NCI-H510A (cell line): ENCODE measurements around the gene ACSL1.
A peak's percentile ranks its signal among the peaks of the same experiment; 100 is the strongest.
"Not testable (repeated sequence)": the region's sequence is repeated elsewhere in the genome, so short reads cannot be mapped to it uniquely, and the experiment has no call there.

Source experiments
- DNase-seq: peaks from one replicate; lab custom pipeline; 2025; lab: John Stamatoyannopoulos, UW

ACSL1 gene

DNA sequence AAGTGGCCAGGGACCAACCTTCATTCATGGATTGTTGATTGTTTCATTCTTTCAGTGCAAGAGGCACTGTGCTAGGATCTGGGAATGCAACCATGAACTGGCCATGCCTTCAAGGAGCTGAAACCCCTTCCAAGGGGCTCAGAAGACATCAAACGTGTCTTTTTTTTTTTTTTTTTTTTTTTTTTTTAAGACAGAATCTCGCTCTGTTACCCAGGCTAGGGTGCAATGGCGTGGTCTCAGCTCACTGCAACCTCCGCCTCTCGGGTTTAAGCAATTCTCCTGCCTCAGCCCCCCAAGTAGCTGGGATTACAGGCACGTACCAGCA is 13.3 kb upstream of the ACSL1 start:
- DNase-seq, result not testable (repeated sequence)

DNA sequence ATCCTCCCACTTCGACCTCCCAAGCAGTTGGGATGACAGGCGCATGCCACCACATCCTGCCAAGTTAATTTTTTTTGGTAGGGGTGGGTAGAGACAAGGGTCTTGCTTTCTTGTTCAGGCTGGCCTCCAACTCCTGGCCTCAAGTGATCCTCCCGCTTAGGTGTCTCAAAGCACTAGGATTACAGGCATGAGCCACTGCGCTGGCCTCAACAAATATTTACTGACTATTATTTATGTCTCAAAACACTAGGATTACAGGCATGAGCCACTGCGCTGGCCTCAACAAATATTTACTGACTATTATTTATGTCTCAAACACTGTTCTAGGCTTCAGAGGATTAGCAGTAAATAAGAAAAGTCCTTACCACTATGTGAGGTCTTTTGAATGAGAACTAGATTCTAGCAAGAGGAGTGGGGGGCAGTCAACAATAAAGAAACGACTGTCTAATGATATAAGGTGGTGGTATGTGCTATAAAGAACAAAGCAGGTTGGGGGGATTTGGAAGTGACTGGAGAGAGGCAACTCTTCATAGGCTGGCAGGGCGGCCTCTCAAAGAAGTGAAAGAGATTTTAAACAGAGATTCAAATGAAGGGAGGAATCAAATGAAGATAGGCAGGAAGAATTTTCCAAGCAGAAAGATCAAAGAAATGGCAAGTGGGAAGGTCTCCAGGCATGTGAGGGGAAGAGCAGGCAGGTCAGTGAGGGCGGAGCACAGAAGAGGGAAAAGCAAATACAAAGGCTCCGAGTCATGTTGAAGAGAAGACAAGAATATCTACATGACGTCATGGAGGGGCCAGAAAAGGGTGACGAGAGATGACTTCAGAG is 12.7 kb upstream of the ACSL1 start:
- DNase-seq, result peak; percentile 53

DNA sequence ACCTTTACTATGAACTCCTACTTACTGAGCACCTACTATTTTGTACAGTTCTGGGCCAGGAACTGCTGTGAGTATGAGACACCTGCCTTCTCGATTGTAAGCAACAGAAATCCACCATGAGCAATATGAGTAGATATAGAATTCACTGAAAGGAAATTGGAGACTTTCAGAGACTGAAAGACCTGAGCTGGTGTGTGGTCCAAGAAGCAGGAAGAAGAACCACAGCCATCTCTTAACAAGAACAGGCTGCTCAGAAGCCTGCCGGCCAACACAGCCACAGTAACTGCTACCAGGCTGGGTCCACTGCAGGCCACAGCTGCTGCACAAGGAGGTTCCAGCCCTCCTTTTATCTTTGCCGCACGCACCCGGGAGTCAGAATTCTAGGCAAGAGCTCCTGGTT is 10.8 kb upstream of the ACSL1 start:
- no peak for DNase-seq

DNA sequence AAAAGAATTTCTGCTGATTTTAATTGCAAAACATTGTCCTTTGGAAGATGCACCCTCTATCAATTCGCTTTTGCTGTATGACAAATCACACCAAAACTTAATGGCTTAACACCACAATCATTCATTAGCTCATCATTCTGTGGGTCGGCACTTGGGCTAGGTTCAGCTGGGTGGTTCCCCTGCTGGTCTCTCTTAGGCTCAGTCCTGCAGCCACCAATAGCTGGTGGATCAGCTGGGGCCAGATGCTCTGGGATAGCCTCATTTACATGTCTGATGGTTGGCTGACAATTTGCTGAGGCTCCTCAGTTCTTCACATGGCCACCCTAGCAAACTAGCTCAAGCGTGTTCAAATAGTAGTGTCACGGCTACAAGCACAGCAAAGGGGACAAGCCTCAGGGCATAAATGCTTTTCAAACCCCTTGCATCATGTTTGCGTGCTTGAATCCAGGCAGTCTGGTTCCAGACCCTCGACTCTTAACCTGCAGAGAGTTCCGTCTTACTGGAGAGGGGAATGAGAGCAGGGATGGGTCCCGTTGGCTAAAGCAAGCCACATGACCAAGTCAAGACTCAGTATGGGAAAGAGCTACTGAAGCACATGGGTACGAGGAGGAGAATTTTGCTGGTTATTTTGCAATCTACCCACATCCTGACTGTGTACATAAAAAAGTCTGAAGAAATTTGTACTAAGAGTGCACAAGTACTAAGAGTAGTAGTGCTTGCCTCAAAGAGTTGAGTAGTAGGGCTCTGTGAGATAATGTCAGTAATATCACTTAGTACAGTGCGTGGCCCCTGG is 7.5 kb upstream of the ACSL1 start:
- DNase-seq, result no peak

DNA sequence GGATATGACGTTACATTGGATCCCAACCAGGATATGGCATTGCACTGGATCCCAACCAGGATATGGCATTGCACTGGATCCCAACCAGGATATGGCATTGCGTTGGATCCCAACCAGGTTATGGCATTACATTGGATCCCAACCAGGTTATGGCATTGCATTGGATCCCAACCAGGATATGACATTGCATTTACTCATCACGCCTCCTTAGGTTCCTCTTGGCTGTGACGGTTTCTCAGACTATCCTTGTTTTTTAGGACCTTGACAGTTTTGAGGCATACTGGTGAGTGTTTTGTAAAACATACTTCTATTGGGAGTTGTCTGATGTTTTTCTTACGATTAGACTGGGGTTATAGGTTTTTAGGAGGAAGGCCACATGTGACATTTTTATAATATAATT is 5.4 kb upstream of the ACSL1 start:
- DNase-seq, result no peak

DNA sequence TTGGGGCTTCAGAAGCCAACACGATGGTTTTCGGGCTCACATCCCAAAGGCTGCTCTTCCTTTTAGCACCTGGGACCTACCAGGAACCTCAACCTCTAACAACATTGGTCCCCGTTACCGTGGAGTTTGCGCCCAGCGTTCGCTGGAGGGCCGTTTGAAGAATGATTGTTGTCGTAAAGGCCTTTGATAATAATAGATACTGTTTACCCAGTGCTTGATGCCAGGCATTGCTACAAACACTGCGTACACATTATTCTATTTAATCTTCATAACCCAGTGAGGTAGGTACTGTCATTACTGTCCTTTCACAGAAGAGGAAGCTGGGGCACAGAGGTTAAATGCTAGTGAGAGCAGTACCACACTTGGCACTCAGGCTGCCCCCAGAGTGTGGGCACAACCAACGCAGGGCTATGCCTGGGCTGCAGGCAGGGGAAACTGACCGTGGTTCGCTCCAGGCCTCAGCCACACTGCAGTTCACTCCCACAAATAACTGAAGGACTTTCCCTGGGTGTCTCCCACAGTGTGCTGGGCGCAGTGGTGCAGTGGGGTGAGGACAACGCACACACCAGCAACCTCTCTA is 1.0 kb upstream of the ACSL1 start:
- no peak for DNase-seq

DNA sequence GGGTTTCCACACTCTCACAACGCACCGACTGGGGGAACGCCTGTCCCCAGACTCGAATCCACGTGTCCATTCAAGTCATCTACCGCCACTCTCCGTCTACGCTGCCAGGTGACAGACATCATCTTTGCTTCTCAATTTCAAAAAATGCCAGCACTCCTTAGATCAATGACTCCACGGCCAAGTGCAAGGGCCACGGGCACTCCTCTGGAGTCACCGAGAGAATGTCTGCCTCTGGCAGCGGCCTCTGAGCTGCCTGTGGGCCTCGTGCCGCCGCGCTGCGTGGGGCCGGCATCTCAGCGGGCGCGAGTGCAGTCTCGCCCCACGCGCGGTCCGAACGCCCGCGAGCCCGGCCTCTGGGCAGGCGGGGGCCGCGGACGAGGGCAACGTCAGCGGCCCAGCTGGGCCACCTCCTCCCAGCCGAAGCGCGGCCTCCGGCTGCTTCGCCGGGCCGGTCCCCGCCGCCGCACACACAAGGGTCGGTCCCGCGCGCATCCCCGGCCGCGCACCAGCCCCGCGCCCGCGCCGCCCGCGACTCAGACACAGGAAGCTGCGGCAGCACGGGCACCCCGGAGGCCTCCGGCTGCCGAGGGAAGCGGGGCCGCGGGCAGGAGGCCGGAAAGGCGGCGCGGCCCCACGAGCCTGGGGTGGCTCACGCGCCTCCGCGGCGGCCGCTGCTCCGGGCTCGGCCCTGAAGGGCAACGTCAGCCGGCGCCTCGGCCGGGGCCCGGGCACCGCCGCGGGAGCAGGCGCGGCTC is 450 bp downstream of the ACSL1 start:
- peak; percentile 22 for DNase-seq

DNA sequence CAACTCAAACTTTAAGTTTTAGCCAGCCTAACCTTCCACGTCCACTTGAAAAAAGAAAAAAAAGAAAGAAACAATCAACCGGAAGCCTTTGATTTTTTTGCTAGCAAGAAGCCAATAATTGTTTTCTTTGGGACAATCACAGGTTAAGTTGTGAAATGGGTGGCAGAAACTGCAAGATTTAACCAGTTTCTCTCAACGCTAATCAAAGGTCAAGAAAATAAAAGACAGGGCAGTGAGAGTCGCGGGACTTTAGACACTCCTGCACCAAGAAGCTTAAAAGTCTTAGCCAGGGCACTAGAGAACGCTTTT is 1.0 kb downstream of the ACSL1 start:
- no peak for DNase-seq

DNA sequence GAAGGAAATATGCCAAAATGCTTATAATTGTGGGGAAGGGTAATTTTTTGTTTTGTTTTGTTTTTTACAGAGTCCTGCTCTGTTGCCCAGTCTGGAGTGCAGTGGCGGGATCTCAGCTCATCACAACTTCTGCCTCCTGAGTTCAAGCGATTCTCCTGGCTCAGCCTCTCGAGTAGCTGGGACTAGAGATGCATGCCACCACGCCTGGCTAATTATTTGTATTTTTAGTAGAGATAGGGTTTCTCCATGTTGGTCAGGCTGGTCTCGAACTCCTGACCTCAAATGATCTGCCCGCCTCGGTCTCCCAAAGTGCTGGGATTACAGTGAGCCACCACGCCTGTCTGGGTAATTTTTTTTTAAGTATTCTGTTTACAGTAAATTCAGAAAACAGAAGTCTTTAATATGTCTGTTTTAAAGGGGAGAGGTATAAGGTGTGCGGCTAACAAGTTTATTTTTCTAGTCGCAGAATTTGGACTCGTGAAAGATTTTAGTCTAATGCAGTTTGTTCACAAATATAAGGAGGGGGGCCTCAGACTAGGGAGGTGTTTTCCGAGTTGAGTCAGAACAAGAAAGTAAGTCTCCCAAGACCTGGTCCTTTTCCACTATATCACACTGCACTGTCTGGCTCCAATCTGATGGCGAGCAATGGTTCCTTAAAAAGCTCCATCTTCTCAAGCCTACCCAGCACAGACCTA is 1.5 kb downstream of the ACSL1 start:
- DNase-seq, result no peak

DNA sequence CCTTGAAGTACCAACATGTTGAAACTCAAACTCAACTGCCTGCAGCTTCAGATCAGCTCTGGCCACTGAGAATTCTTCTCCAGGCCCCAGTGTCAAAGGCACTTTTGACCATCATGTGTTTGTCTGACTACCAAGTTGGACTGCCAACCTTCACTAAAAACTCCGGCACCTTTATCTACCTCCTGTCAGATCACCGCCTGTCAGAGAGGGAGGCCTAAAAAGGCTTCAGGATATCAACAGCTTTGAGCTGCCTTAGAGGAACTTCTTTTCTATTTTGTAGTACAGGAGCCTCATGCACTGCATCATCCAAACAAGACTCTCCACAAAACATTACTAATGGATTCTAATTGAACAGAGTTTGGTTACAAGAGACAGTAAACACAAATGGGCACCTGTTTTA is 2.8 kb downstream of the ACSL1 start:
- DNase-seq, result no peak

DNA sequence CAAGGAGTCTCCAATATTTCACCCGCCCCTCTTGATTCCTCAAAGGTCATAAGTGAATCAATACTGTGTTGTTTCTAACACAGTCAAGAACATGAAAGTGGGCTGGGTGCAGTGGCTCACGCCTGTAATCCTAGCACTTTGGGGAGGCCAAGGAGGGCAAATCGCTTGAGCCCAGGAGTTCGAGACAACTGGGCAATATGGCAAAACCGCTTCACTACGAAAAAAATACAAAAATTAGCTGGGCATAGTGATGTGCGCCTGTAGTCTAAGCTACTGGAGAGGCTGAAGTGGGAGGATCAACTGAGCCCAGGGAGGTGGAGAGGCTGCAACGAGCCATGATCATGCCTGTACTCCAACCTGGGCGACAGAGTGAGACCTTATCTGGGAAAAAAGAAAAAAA is 3.4 kb downstream of the ACSL1 start:
- DNase-seq, result no peak

DNA sequence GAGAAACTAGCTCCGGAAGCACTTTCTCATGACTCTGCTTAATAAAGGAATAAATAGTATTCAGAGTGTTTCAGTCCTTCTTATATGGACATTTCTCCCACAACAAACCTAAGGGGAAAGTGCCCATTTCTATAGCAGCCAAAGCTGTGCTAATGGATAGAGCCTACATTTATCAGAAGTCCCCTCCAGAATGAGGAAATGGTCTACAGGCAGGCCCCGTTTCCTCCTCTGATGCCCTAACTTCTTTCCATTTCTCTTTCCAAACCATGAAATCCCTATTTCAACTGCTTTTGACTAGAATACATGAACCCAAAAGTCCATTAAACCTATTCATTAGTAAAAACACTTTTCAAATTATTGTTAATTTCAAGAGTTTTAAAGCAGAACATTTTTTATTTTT is 4.5 kb downstream of the ACSL1 start:
- no peak for DNase-seq

DNA sequence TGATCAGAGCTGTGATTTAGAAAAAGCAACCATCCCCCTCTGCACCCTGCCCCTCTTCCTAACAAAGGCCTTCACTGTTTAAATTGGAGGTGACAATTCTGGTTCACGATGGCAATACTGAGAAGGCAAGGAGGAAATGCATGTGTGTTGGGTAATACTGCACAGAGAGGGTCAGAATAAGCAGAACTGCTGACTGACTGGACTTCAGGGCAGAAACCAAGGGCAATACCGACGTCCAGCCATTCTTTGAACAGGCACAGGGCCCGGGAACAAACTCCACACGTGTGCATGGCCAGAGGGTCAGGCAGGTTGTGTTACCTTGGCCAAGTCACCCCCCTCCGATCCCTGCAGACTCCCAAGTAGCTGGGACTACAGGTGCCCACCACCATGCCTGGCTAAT is 6.0 kb downstream of the ACSL1 start:
- DNase-seq, result no peak

DNA sequence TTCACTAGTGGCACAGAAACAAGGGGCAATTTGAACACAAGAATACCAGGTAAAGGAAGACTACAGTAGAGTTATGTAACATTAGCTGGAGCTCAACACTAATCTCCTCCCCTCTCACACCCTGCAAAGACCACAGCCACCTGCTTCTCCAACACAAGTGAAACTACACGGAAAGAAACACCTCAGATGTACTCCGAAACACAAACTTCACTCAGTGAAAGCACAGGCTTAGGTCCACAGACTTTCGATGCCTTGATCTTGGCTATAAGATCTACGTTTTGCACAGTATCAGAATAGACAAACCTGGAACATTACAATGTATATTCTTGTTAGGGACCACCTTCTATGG is 7.6 kb downstream of the ACSL1 start:
- DNase-seq, result no peak

DNA sequence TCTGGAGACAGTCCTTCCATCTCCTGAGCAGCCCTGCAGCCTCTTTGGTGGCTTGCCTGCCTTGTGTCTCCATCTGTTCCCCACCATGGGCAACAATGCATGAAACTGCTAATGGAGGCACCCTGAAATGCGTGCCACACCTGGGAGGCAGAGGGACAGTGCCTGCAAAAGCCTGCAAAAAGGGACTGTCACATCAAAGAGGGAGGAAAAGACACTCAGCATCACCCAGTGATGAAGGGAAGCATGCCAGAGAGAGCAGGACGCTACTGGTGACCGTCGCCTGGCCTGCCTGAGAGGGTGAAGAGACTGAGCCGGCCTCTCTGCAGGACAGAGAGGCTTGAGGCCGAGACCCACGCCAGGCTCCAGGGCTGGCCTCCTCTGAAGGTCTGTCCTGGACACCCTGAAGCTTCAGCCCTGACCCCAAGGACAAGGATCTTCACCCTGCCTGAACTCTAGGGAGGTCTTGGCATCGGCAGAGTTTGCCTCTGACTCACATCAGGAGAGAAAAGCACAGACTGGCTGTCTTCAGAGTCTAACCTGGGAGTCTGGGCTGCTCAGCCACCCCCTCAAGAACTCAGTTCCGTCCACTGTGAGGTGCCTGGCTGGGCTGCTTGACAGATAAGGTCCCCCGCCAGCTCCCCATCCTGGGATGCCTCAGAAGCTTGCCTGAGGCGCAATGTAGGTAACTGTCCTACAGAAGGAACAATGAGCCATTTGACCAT is 8.1 kb downstream of the ACSL1 start:
- DNase-seq, result no peak

DNA sequence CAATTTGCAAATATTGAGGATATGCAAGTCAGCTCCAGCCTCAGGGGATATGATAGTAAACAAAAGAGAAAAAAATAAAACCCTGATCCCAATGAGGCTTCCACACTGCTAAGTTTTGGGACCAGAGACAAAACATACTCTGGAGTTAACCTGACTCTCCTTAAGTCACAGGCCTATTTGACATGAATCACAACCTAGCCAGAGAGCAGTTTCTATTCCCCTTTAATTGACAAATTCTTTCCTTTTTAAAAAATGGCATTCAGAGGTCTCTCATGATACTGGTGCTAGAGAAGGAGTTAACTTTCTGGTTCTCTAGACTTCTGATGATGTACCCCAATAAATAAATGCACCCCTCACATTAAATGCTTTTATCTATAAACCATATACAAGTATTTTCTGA is 8.8 kb downstream of the ACSL1 start:
- DNase-seq, result no peak

DNA sequence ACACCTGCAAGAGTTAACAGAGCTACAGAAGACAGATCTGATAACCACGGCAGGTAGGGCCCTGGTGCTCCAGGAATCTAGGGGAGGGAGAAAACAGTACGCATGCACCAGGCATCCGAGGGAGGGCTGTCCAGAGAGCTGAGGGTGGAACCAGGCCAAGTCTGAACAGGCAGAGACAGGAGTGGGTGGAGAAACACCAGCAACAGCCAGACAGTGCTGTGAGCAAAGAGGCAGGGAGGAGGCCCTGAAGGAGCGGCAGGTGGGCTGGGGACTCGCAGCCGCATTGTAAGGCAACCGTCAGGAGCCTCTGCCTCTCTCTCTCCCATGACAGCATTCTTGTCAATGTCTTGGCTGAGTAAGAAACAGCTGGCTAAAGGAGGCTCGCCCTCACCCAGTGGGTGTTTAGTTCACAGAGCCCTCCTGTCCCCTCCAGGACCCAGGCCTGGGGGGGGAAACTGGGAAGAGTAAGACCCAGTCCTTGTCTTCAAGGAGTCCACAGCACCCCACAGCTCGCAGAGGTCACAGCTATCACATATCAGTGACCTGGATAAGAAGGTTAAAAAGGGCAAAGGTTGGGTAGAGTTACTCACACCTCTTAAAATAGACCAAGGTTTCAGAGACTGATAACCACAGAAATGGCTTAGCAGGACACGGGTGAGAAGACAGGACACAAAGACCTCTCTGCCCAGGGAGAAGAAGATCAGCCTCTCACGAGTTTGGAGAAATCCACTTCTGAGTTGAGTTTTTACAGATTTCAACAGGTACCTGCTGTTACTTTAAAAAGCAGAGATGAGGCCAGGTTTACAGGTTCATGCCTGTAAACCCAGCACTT is 10.5 kb downstream of the ACSL1 start:
- DNase-seq, result peak; percentile 76

DNA sequence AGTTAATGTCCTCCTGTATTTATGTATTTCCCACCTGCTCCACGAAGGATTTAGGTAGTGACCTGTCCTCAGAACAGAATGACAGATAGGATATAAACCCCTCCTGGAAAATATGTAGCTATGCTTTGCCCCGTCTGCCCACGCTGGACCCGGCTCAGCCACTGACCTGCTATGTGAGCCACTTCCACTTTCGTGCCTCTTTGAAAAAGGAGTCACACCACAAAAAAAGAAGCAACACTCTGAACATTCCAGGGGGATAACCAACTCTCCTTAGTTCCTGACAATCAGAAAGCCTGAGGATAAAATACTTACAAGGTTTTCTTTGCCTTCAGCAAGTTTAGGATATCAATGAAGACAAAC is 11.1 kb downstream of the ACSL1 start:
- DNase-seq, result no peak

DNA sequence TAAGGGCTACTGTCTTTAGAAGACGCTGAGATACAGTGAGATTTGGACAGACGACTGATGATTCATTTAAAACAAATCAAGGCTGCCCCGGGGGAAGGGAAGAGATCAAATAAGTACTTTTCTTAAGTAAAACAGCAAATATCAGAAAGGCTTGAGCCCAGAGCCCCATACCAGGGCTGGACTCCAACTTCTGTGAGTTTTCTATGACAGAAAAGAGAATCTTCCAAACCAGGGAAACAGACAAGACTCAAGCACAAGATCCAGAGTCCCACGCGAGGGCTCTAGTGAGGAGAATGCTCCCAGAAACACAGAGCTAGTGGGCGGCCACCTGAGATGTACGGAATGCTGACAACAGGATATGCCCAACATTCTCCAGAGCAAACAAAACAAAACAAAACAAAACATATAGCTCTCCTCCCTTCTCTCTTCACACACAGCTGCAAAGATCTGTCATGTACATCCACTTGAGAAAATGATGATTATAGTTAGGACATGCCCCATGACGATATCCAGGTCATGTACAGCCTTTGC is 13.1 kb downstream of the ACSL1 start:
- DNase-seq, result no peak

DNA sequence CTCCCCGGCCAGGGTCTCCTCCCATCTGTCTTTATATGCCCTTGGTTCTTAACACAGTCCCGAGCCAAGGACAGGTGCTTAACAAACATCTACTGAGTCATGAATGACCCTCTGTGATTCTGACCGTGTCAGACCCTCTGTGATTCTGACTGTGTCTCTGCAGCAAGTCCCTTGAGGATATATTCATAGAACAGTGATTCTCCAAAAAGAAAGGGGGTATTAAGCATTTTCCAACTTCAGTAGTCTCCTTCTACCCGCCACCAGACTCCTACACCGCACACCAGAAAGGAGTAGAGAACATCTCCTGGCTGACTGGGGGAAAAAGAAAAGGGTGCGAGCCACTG is 13.6 kb downstream of the ACSL1 start:
- DNase-seq, result no peak
